Measurements from ENCODE around the gene IL24.

The IL24 gene

GRCh38 chr1:206878456-206878855 is 18.8 kb upstream of the IL24 start:
- no peak for DNase-seq

GRCh38 chr1:206880314-206880713 is 16.9 kb upstream of the IL24 start:
- DNase-seq, result no peak

GRCh38 chr1:206882555-206882954 is 14.7 kb upstream of the IL24 start:
- no peak for DNase-seq

- DNase-seq, result no peak
Measured at GRCh38 chr1:206883160-206883559, 14.1 kb upstream of the IL24 start.

GRCh38 chr1:206883876-206884275 is 13.4 kb upstream of the IL24 start:
- no peak for DNase-seq

GRCh38 chr1:206885341-206886060 is 11.7 kb upstream of the IL24 start:
- no peak for DNase-seq

GRCh38 chr1:206886831-206887230 is 10.4 kb upstream of the IL24 start:
- no peak for DNase-seq

- no peak for DNase-seq
Measured at GRCh38 chr1:206887701-206888100, 9.5 kb upstream of the IL24 start.

- DNase-seq, result no peak
Measured at GRCh38 chr1:206890125-206891060, 6.8 kb upstream of the IL24 start.

- no peak for DNase-seq
Measured at GRCh38 chr1:206891412-206891811, 5.8 kb upstream of the IL24 start.

GRCh38 chr1:206892351-206892984 is 4.8 kb upstream of the IL24 start:
- no peak for DNase-seq

GRCh38 chr1:206893380-206893779 is 3.9 kb upstream of the IL24 start:
- no peak for DNase-seq

- DNase-seq, result no peak
Measured at GRCh38 chr1:206895325-206895724, 1.9 kb upstream of the IL24 start.

- no peak for DNase-seq
Measured at GRCh38 chr1:206895837-206896242, 1.4 kb upstream of the IL24 start.

GRCh38 chr1:206896261-206896660 is 982 bp upstream of the IL24 start:
- no peak for DNase-seq

- DNase-seq, result no peak
Measured at GRCh38 chr1:206898089-206898914, 1.1 kb downstream of the IL24 start.

GRCh38 chr1:206898915-206899431 is 1.7 kb downstream of the IL24 start:
- DNase-seq, result no peak

GRCh38 chr1:206899717-206900116 is 2.5 kb downstream of the IL24 start:
- no peak for DNase-seq

GRCh38 chr1:206900149-206900548 is 2.9 kb downstream of the IL24 start:
- DNase-seq, result no peak

- no peak for DNase-seq
Measured at GRCh38 chr1:206901944-206902343, 4.7 kb downstream of the IL24 start.

- no peak for DNase-seq
Measured at GRCh38 chr1:206902702-206903101, 5.5 kb downstream of the IL24 start.

Measured in amygdala (tissue), 56 donors.